ENCODE measurements around the gene ARMC2. TPM values are rescaled to one million over a fixed set of nuclear protein-coding genes. Genes with fewer than 3 reads are reported as not detected.

Gene ARMC2
- total RNA-seq, 1 donor from 2014 or later: 5.2 TPM

DNA sequence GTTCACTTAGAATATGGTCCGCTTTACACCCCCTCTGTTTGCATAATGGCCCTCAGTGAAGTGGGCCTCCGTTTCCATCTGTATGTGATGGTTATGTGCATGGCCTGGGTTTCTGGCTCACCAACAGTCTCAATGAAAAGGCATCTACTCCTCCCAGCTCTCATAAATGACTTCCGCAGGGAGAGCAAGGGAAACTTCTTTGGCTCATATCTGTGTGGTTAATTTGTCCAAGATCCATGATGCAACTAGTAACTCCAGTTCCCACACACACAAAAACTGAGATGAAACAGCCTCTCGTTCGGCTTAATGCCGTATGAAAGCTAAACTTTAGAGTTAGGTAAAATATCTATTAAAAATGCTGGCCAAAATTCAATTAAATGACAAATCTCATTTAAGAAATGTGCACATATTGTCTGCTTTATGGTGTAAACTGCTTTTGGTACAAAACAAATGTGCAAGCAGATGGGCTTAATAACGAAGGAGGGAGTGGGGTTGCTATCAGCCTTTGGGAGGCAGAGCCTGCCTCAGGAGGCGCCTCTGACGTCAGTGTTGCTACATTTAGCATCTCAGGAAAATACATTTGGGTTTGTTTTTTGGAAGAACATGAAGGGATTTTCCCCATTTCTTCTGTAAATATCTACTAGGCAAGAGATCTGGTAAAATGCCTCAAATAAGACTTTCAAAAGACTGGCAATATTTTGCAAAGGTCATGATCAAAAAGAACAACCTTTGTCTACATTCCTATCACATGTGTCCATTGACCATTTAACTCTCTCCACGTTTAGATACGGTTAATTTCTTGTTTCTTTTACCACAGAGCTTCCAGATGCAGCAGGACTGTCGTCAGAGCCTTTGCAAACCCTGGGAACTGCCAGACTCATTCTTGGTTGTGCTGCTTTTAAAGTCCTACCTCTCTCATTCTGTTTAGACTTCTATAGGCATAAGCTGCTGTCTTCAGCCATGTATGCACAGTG, 96.8 kb downstream of the ARMC2 start:
- no peaks in the 10 kb centered on the region for H3K9me3 Mint-ChIP-seq (ENCODE audit: unreplicated experiment)
- peaks cover 2% of the 10 kb centered on the region for H3K36me3 Mint-ChIP-seq (ENCODE audit: low read depth, unreplicated experiment)
- peaks cover 32% of the 10 kb centered on the region for H3K4me1 Mint-ChIP-seq (ENCODE audit: low read depth, unreplicated experiment)
- H3K36me3 ChIP-seq (ENCODE audit: insufficient read depth, low read length): no peaks in the 10 kb centered on the region
- H3K4me3 ChIP-seq (ENCODE audit: insufficient read depth, low read depth, low read length): no peak overlapping the region
- no peaks in the 10 kb centered on the region for H3K9me3 ChIP-seq (ENCODE audit: insufficient read depth, low read depth, low read length)
- peak overlapping the region; percentile 85 for H3K27ac Mint-ChIP-seq (ENCODE audit: unreplicated experiment)
- peak; percentile 91 for DNase-seq (ENCODE audit: low read depth)
- no peak overlapping the region for H3K4me3 Mint-ChIP-seq (ENCODE audit: unreplicated experiment)
- peak overlapping the region; percentile 39 for H2AFZ ChIP-seq (ENCODE audit: low read depth, low read length)
- H3K4me2 ChIP-seq (ENCODE audit: low read length): peak overlapping the region; percentile 38
- FAIRE-seq: peak; percentile 83
- H3K79me2 ChIP-seq (ENCODE audit: insufficient read depth, low read length): no peaks in the 10 kb centered on the region
- H3K27ac ChIP-seq (ENCODE audit: low read depth, low read length): peak overlapping the region; percentile 47
- H3K4me1 ChIP-seq (ENCODE audit: insufficient read depth, low read length): peaks cover 10% of the 10 kb centered on the region
- TF ChIP-seq, protein P1, sequence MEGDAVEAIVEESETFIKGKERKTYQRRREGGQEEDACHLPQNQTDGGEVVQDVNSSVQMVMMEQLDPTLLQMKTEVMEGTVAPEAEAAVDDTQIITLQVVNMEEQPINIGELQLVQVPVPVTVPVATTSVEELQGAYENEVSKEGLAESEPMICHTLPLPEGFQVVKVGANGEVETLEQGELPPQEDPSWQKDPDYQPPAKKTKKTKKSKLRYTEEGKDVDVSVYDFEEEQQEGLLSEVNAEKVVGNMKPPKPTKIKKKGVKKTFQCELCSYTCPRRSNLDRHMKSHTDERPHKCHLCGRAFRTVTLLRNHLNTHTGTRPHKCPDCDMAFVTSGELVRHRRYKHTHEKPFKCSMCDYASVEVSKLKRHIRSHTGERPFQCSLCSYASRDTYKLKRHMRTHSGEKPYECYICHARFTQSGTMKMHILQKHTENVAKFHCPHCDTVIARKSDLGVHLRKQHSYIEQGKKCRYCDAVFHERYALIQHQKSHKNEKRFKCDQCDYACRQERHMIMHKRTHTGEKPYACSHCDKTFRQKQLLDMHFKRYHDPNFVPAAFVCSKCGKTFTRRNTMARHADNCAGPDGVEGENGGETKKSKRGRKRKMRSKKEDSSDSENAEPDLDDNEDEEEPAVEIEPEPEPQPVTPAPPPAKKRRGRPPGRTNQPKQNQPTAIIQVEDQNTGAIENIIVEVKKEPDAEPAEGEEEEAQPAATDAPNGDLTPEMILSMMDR (IDR thresholded peaks at IDR 0.05; ENCODE audit: insufficient read depth, low read depth, low read length): no peak
- no peak for TF ChIP-seq EZH2 (IDR thresholded peaks at IDR 0.05; ENCODE audit: insufficient read depth, low read length)
- no peaks in the 10 kb centered on the region for H3K27me3 ChIP-seq (ENCODE audit: insufficient read depth, low read length)
- no peaks in the 10 kb centered on the region for H4K20me1 ChIP-seq (ENCODE audit: insufficient read depth, low read length)
- peak overlapping the region; percentile 40 for H3K9ac ChIP-seq (ENCODE audit: low read length)
- no peaks in the 10 kb centered on the region for H3K27me3 Mint-ChIP-seq (ENCODE audit: low read depth, unreplicated experiment)

DNA sequence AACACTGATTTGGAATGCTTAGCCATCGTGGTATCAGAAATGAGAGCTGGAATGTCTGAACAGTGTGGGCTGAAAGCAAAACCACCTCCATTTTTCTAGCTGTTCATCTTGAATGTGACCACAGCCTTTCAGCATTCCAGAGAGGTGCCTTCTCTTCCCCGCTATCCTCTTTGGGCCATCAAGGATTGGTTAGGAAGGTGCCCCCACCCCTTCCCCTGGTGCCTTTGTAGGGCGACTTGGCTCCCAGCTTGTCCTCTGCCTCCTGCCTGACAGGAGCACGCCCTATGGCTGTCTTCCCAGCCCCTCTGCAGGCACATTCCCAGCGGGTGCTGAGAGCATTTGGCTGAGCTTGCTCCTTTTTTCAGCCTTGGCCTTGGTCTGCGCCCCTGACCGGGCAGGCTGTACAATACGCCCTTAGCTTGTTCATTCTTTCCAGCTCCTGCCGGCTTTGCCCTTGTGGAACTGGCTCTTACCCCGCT, 97.5 kb downstream of the ARMC2 start:
- Histone ChIP-seq H3K79me2 (ENCODE audit: insufficient read depth, low read length) (no peaks in the 10 kb centered on the region), H3K4me1 (ENCODE audit: insufficient read depth, low read length) (peaks cover 10% of the 10 kb centered on the region), H3K36me3 (ENCODE audit: insufficient read depth, low read length) (no peaks in the 10 kb centered on the region), H3K27ac (ENCODE audit: low read depth, low read length) (peak overlapping the region; percentile 47), H3K9me3 (ENCODE audit: insufficient read depth, low read depth, low read length) (no peaks in the 10 kb centered on the region), H4K20me1 (ENCODE audit: insufficient read depth, low read length) (no peaks in the 10 kb centered on the region), H3K9ac (ENCODE audit: low read length) (peak overlapping the region; percentile 40), H3K27me3 (ENCODE audit: insufficient read depth, low read length) (no peaks in the 10 kb centered on the region), H3K4me3 (ENCODE audit: insufficient read depth, low read depth, low read length) (no peak overlapping the region), H3K4me2 (ENCODE audit: low read length) (peak overlapping the region; percentile 38), H2AFZ (ENCODE audit: low read depth, low read length) (peak overlapping the region; percentile 39)
- DNase-seq (ENCODE audit: low read depth) (peak; percentile 85), FAIRE-seq (no peak)
- Mint-ChIP-seq H3K4me1 (ENCODE audit: low read depth, unreplicated experiment) (peaks cover 32% of the 10 kb centered on the region), H3K36me3 (ENCODE audit: low read depth, unreplicated experiment) (peaks cover 2% of the 10 kb centered on the region), H3K27ac (ENCODE audit: unreplicated experiment) (peak overlapping the region; percentile 85), H3K9me3 (ENCODE audit: unreplicated experiment) (no peaks in the 10 kb centered on the region), H3K4me3 (ENCODE audit: unreplicated experiment) (no peak overlapping the region), H3K27me3 (ENCODE audit: low read depth, unreplicated experiment) (no peaks in the 10 kb centered on the region)
- TF ChIP-seq, protein P1 (IDR thresholded peaks at IDR 0.05; ENCODE audit: insufficient read depth, low read depth, low read length): no peak
- no peak for TF ChIP-seq EZH2 (IDR thresholded peaks at IDR 0.05; ENCODE audit: insufficient read depth, low read length)
